Frontal cortex (tissue), 4 donors: ENCODE data around the gene CLSTN1. TPM values are rescaled to one million over a fixed set of nuclear protein-coding genes. Genes with fewer than 3 reads are reported as not detected.
"Not testable (repeated sequence)": the region's sequence is repeated elsewhere in the genome, so short reads cannot be mapped to it uniquely, and the experiment has no call there.

Experiments
- DNase-seq, 2 donors: peaks; one replicate each; pipeline ENCODE4 v3.0.0; 2012; ENCODE audit warnings: low spot score in 2 of 2
- FAIRE-seq: peaks from 2 replicates; lab custom pipeline; 2012; peaks lifted over from hg19 to GRCh38; lab: Jason Lieb, UNC
- total RNA-seq: library from RNA; depleted of rRNA; stranded (reverse); fragments of >200 nt; gene quantifications from one replicate; pipeline ENCODE4 v1.2.3, GENCODE V29; 2014
- donor health status: control.
- donor health status: control.
- donor health status: control.

Gene CLSTN1
- total RNA-seq, 1 donor from 2014 or later: 143 TPM

DNA sequence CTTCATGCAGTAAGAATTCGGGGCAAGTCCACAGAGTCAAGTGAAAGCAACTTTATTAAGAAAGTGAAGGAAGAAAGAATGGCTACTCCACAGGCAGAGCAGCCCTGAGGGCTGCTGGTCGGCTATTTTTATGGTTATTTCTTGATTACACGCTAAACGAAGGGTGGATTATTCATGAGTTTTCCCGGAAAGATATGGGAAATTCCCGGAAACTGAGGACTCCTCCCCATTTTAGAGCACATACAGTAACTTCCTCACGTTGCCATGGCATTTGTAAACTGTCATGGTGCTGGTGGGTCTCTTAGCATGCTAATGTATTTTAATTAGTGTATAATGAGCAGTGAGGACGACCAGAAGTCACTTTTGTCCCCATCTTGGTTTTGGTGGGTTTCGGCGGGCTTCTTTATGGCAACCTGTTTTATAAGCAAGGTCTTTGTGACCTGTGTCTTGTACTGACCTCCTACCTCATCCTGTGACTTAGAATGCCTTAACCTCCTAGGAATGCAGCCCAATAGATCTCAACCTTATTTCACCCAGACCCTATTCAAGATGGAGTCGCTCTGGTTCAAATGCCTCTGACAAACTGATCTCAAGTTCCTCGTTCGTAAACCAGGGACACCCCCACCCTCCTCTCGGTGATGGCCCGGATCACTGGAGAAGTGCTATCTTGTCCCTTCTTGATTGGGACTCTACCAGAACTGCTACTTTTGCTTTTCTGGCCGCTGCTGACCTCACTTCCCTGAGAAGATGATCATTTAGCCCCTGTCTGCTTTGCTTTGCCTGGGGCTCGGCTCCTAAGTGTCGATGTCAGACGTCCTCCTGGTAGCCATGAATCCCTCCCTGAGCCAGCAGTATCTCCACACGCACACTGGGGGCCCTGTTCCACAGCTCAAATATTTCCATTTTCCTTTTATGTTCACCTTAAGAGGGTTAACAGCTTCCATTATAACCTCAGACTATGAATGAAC lies 48.8 kb downstream of the CLSTN1 start:
- DNase-seq: no peak

GRCh38 chr1:9770298-9770697 lies 53.5 kb downstream of the CLSTN1 start:
- FAIRE-seq: no peak
- no peak for DNase-seq

More for the DNA sequence above, 48.8 kb downstream of the CLSTN1 start:
- FAIRE-seq: no peak

DNA sequence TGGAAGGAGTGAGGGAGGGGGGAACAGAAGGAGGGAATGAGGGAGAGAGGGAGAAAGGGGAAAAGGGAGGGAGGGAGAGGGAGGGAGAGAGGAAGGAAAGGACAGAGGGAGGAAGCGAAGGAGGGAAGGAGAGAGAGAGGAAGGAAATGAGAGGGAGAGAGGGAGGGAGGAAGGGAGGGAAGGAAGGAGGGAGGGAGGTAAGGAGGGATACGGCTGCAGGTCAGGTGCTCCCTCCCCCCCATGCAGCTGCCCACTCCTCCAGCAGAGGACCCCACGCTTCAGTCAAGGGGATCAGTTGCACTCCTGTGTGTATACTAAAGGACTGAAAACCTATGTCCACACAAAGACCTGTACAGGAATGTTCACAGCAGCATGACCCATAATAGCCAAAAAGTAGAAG lies 54.8 kb downstream of the CLSTN1 start:
- DNase-seq (no peak), FAIRE-seq (no peak)

GRCh38 chr1:9767964-9768668 lies 55.6 kb downstream of the CLSTN1 start:
- DNase-seq: no peak
- no peak for FAIRE-seq

DNA sequence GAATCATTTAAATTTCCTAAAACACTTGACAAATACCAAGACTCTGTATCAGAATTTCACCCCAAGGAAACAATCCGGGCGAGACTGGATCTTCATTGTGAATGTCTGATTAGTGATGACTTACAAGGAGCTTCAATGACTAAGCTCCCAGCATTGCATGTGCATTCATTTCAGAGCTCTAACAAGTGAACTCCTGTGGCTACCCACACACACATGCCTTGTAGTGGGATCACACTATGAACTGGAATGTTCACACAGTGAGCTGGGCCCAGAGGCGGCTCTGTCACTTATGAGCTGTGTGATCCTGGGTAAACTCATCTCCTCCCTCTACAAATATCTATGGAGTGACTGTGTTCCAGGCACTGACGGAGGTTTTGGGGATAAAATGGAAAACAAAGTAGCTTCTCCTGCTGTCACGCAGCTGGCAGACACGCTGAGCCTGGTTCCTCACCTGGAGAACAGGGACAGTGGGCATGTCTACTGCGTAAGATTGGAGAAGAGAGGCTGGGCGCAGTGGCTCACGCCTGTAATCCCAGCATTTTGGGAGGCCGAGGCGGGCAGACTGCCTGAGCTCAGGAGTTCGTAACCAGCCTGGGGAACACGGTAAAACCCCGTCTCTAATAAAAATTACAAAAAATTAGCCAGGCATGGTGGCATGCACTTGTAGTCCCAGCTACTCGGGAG lies 56.9 kb downstream of the CLSTN1 start:
- peak in 1 of 2 donors; percentile 34 for DNase-seq
- no peak for FAIRE-seq

GRCh38 chr1:9764550-9764949 lies 59.2 kb downstream of the CLSTN1 start:
- FAIRE-seq: no peak
- DNase-seq: no peak

DNA sequence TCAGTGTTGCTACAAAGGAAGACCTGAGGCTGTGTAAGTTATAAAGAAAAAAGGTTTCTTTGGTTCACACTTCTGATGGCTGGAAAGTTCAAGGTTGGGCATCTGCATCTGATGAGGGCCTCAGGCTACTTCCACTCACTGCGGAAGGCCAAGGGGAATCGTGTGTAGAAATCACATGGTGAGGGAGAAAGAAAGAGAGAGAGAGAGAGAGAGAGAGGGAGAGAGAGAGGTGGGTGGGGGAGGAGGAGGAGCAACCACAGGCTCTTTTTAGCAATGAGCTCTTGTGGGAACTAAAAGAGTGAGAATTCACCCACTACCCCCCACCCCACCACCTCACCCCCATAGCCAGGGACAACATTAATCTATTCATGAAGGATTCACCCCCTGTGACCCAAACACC lies 59.9 kb downstream of the CLSTN1 start:
- DNase-seq: no peak

DNA sequence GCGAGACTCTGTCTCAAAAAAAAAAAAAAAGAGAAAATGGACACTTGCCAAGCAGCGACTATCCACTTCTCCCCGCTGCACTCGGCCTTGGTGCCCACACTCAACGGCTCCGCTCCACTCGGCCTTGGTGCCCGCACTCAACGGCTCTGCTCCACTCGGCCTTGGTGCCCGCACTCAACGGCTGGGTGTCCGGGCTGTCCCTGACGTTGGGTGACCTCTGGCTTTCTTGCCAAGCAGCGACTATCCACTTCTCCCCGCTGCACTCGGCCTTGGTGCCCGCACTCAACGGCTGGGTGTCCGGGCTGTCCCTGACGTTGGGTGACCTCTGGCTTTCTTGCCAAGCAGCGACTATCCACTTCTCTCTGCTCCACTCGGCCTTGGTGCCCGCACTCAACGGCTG lies 61.3 kb downstream of the CLSTN1 start:
- not testable (repeated sequence) for DNase-seq, FAIRE-seq

More for the DNA sequence above, 59.9 kb downstream of the CLSTN1 start:
- no peak for FAIRE-seq

GRCh38 chr1:9761855-9762254 lies 61.9 kb downstream of the CLSTN1 start:
- FAIRE-seq: no peak
- DNase-seq: no peak

DNA sequence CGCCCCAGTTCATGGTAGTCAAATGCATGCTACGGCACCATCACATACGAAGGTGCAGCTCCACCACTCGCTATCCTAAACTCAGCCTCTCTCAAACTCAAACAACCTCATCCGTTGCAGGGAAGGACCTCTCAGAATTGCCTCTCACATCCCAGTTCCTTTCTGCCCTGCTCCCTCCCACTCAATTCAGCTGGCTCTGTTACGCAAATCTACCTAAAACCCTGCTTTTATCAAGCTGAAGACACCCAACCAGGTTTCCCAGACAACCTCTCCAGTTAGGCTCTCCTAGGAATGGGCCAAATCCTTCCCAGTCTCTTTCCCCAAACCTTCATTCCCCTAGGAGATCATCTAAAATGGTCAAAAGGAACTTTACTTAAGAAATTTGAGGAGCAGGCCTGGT lies 62.9 kb downstream of the CLSTN1 start:
- FAIRE-seq: no peak
- no peak for DNase-seq

- FAIRE-seq (no peak), DNase-seq (no peak)
Observed at GRCh38 chr1:9759939-9760338, 63.8 kb downstream of the CLSTN1 start.

DNA sequence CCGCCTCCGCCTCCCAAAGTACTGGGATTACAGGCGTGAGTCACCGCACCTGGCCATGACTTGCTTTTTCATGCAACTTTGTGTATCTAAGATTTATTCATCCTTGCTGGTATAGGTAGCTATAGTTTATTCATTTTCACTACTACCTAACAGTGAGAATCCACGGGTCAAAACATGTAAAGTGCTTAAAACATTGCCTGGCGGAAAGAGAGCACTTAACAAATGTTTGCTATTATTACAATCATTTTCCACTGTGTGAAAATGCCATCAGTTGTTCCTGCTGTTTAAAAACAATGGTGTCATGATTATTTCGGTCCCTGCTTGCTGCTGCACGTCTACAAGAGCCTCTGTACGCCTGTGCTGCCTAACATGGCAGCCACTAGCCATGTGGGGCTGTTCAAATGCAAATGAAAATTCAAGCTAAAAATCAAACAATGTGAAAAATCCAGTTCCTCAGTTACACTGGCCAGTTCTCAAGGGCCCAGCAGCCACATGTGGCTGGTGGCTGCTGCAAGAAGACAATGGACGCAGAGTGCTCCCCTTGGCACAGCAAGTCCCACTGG lies 65.1 kb downstream of the CLSTN1 start:
- FAIRE-seq: no peak
- no peak for DNase-seq

GRCh38 chr1:9755441-9755995 lies 68.2 kb downstream of the CLSTN1 start:
- no peak for FAIRE-seq

DNA sequence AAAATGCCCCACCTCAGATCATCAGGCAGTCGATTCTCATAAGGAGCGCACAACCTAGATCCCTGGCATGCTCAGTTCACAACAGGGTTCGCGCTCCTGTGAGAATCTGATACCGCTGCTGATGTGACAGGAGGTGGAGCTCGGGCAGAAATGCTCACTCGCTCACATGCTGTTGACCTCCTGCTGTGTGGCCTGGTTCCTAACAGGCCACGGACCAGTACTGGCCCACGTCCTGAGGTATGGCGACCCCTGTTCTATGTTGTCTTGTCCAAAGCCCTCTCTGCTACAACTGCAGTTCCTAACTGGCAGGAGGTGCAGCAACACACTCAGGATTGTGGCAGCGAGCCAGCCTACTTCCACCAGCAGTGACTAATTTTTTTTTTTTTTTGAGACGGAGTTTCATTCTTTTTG lies 70.6 kb downstream of the CLSTN1 start:
- DNase-seq: no peak
- no peak for FAIRE-seq

More at GRCh38 chr1:9755441-9755995, 68.2 kb downstream of the CLSTN1 start:
- DNase-seq: no peak

DNA sequence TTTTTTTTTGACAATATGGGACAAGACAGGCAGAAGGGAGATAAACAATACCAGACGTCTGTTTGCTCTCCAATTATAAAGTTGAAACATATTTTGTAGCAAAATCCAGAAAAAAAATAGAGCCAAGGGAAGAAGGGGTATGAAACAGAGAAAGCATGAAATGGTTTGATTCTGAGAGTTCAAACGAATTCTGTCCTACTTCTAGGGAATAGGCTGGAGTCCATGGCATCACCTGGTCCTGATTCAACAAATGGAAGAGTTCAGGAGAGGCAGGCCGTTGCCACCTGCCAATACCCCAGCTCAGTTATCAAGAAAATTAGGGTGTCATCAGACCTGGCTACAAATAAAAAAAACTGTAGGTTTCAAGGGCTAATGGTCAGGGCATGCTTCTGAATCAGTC lies 71.8 kb downstream of the CLSTN1 start:
- FAIRE-seq (no peak), DNase-seq (no peak)

GRCh38 chr1:9749361-9749760 lies 74.4 kb downstream of the CLSTN1 start:
- no peak for DNase-seq
- FAIRE-seq: no peak

DNA sequence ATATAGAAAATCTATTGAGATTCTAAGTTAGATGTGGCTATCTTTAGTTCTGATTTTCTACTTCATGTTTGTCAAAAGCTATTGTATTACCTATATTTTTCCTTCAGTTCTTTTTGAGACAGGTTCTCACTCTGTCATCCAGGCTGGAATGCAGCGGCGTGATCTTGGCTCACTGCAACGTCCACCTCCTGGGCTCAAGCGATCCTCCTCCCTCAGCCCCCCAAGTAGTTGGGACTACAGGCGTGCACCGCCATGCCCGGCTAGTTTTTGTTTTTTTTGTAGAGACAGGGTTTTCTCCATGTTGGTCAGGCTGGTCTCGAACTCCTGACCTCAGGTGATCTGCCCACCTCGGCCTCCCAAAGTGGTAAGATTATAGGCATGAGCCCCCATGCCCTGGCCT lies 75.4 kb downstream of the CLSTN1 start:
- not testable (repeated sequence) for FAIRE-seq, DNase-seq

DNA sequence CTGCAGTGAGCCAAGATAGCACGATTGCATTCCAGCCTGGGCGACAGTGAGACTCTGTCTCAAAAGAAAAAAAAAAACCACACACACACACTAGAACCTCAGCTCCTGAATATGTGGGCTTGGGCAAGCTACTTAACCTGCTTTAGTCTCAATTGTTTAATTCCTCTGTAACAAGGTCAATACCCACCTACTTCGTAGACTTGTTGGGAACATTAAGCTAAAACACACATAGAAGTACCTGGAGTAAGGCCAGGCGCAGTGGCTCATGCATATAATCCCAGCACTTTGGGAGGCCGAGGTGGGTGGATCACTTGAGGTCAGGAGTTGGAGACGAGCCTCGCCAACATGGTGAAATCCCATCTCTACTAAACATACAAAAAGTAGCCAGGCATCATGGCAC lies 77.1 kb downstream of the CLSTN1 start:
- DNase-seq (no peak), FAIRE-seq (no peak)

DNA sequence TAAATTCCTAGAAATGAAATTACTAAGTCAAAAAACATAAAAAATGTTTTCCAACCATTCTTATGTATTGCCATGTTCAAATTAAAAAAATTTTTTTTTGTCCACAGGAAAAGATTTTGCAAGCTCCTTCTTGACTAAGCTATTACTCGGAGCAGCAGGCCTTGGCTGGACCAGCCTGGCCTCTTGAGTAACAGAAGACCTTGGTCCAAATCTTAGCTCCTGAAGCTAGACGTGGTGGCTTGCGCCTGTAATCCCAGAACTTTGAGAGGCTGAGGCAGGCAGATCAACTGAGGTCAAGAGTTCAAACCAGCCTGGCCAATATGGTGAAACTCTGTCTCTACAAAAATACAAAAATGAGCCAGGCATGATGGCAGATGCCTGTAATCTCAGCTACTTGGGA lies 77.6 kb downstream of the CLSTN1 start:
- DNase-seq: no peak
- FAIRE-seq: no peak
